Endometrial microvascular endothelial cells (primary cell): ENCODE results near the gene CAPN5. TPM values are rescaled to one million over a fixed set of nuclear protein-coding genes. Genes with fewer than 3 reads are reported as not detected.
"Not testable (repeated sequence)": the region's sequence is repeated elsewhere in the genome, so short reads cannot be mapped to it uniquely, and the experiment has no call there.

Experiments used
- in situ Hi-C: cut with HindIII; loops from 2 replicates; pipeline ENCODE4 v1.10.0; 2017; ENCODE audit warnings: low sequenced_read_pairs, low pct_unique_long_range_greater_than_20kb; ENCODE audit errors: inconsistent ontology term
- total RNA-seq: library from RNA; depleted of rRNA; stranded (reverse); fragments of >200 nt; gene quantifications from one replicate; pipeline ENCODE4 v1.2.3, GENCODE V29; 2015; ENCODE audit errors: inconsistent ontology term

CAPN5 gene
- total RNA-seq, 1 donor from 2014 or later, result 3.5 TPM

GRCh38 chr11:77060234-77060633, 6.5 kb upstream of the CAPN5 start:
- in situ Hi-C loops, result no loop called here

DNA sequence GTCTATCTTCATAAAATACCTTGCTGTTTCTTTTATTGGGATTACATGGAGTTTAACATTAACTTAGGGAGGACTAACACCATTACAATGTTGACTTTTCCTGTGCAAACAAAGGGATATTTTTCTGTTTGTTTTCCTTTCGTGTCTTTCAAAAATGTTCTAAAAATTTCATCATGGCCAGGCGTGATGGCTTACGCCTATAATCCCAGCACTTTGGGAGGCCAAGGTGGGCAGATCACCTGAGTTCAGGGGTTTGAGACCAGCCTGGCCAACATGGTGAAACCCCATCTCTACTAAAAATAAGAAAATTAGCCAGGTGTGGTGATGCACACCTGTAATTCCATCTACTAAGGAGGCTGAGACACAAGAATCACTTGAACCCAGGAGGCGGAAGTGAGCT, 5.5 kb upstream of the CAPN5 start:
- in situ Hi-C loops, result not testable (repeated sequence)

DNA sequence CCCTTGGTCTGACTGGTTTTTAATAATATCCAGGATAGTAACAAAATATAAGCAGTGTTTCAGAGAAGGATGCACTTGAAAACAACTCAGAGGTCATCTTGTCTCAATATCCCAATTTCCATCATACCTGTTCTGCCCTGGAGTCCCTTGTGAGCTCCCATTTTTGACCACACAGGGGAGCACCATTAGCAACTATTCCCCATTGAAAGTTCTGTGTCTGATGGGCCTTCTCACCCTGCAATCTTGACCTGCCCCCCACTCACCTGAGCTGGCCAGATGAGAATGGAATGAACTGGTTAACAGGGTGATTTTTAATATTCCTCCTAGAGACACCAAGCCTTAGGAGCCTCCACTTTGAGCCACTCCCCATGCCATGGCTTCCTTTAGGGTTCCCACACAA, 3.8 kb upstream of the CAPN5 start:
- in situ Hi-C loops, result no loop called here

- in situ Hi-C loops, result no loop called here
These were observed 3.4 kb upstream of the CAPN5 start for GRCh38 chr11:77063407-77063806.

- in situ Hi-C loops, result no loop called here
These were observed 2.9 kb upstream of the CAPN5 start for GRCh38 chr11:77063861-77064260.

DNA sequence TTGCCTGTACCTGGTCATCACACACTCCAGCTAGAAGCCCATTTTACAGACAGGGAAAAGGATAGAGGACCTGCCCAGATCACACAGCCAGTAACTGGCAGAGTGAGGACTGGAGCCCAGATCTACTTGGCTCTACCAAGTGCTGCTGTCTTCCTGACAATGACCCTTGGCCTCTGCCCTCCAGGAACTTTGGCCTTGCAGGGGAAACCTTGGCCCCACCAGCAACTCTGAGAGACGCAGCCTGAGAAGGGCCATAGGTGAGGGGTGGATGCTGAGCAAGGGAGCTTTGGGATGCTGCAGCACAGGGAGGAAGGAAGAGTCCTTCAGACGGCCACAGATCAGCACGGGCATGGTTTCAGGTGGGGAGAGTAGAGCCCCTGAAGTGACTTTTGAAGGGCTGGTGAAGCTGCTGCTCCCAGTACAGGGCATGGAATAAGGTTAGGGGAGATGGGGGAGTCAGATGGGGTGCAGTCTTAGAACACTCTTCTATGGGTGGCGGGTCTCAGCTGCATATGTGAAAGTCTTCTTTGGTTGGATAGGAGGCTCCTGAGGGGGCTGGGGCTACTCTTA, 2.0 kb upstream of the CAPN5 start:
- in situ Hi-C loops, result no loop called here

GRCh38 chr11:77065878-77066228, 918 bp upstream of the CAPN5 start:
- in situ Hi-C loops, result no loop called here

GRCh38 chr11:77067861-77068443, 1.2 kb downstream of the CAPN5 start:
- in situ Hi-C loops, result no loop called here

DNA sequence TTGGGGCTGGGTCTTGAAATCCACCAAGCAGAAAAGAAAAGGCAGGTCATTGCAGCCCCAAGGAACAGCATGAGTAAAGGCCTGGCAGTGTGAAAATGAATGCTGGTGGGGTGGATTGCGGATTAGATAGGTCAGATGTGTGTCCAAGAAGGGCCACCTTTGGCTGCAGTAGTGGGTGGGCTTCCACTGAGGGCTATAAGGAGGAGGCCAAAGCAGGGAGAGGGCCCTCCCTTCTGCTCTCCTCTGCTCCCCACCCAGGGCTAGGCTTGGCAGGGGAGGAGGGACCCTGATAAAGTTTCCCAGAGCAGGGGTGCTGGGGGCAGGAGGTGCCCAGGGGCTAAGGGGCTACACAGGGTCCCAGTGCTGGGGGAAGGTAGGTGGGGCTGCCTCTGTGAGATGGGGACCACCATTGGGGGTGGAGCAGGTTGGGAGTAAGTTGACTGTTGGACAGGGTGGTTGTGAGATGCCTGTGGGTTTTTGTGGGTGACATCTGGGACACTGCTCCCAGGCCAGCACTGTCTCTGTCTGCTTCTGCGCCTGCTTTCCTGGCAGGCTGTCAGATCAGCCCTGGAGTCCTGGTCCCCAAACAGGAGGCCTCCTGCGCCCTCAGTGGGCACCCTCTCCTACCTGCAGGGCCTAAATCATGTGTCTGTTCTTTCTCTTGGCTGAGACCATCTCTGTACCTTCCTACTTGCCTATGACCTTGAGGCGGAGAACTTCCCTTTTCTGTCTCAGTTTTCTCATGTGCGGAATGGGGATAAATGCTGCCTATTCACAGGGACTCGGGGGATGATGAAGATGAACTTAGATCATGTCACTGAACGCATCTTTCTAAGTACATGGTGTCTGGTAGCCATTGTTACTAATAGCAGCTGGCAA, 1.9 kb downstream of the CAPN5 start:
- in situ Hi-C loops, result no loop called here

- in situ Hi-C loops, result no loop called here
These were observed 2.7 kb downstream of the CAPN5 start for GRCh38 chr11:77069336-77069968.

GRCh38 chr11:77069969-77070582, 3.3 kb downstream of the CAPN5 start:
- in situ Hi-C loops, result no loop called here

GRCh38 chr11:77071077-77071476, 4.3 kb downstream of the CAPN5 start:
- in situ Hi-C loops, result no loop called here

- in situ Hi-C loops, result no loop called here
These were observed 5.2 kb downstream of the CAPN5 start for GRCh38 chr11:77071671-77072605.

- in situ Hi-C loops, result no loop called here
These were observed 6.1 kb downstream of the CAPN5 start for GRCh38 chr11:77072851-77073327.

GRCh38 chr11:77073328-77074001, 6.7 kb downstream of the CAPN5 start:
- in situ Hi-C loops, result no loop called here

GRCh38 chr11:77074205-77074604, 7.4 kb downstream of the CAPN5 start:
- in situ Hi-C loops, result no loop called here

GRCh38 chr11:77074626-77075221, 8.0 kb downstream of the CAPN5 start:
- in situ Hi-C loops, result no loop called here
